Smooth muscle cell (in vitro differentiated cells): Measurements from ENCODE around the gene LGR4. TPM values are rescaled to one million over a fixed set of nuclear protein-coding genes. Genes with fewer than 3 reads are reported as not detected.

Experiments used
- DNase-seq: peaks from one replicate; lab custom pipeline; 2025; ENCODE audit not compliant: unreplicated experiment; lab: John Stamatoyannopoulos, UW
- H2AFZ ChIP-seq: fragments of 200-600 bp; sonication (generic); 2 replicates; pipeline ENCODE4 v1.6.0; 2016; ENCODE audit warnings: antibody characterized with exemption, low read depth, mild to moderate bottlenecking
- H3F3A ChIP-seq: fragments of 200-600 bp; sonication (generic); 2 replicates; pipeline ENCODE4 v1.6.0; 2017; ENCODE audit warnings: antibody characterized with exemption, low read depth
- H3K27ac ChIP-seq: fragments of 200-600 bp; sonication (generic); 2 replicates; pipeline ENCODE4 v1.5.1; 2016; ENCODE audit warnings: low read depth, mild to moderate bottlenecking
- H3K27me3 ChIP-seq: fragments of 200-600 bp; sonication (generic); 2 replicates; pipeline ENCODE4 v1.6.1; 2016; ENCODE audit warnings: low read depth, mild to moderate bottlenecking
- H3K36me3 ChIP-seq: fragments of 200-600 bp; sonication (generic); 2 replicates; pipeline ENCODE4 v1.5.1; 2016; ENCODE audit warnings: low read depth
- H3K4me1 ChIP-seq: fragments of 200-600 bp; sonication (generic); 2 replicates; pipeline ENCODE4 v1.5.1; 2016; ENCODE audit warnings: low read depth
- H3K4me2 ChIP-seq: fragments of 200-600 bp; sonication (generic); 2 replicates; pipeline ENCODE4 v1.6.0; 2016; ENCODE audit warnings: mild to moderate bottlenecking
- H3K4me3 ChIP-seq: fragments of 200-600 bp; sonication (generic); 2 replicates; pipeline ENCODE4 v1.5.1; 2016; ENCODE audit warnings: mild to moderate bottlenecking
- H3K79me2 ChIP-seq: fragments of 200-600 bp; sonication (generic); 2 replicates; pipeline ENCODE4 v1.6.0; 2016; ENCODE audit warnings: low read depth, mild to moderate bottlenecking
- H3K9ac ChIP-seq: fragments of 200-600 bp; sonication (generic); 2 replicates; pipeline ENCODE4 v1.6.0; 2016; ENCODE audit warnings: low read depth
- H3K9me3 ChIP-seq: fragments of 200-600 bp; sonication (generic); replicated peaks from 2 replicates; pipeline ENCODE4 v1.5.1; 2016; ENCODE audit warnings: low read depth
- H4K20me1 ChIP-seq: fragments of 200-600 bp; sonication (generic); 2 replicates; pipeline ENCODE4 v1.6.0; 2016; ENCODE audit warnings: low read depth
- CTCF ChIP-seq: fragments of 200-600 bp; sonication (generic); IDR thresholded peaks from 2 replicates; pipeline ENCODE4 v1.5.1; 2017; ENCODE audit warnings: borderline replicate concordance, mild to moderate bottlenecking, antibody characterized with exemption; ENCODE audit not compliant: insufficient read depth, poor library complexity, severe bottlenecking
- WGBS: methylation state at CpG from one replicate; pipeline ENCODE4 v1.1.7; 2016; ENCODE audit warnings: low lambda C conversion rate; 5-methylcytosine and 5-hydroxymethylcytosine counted together
- polyA plus RNA-seq: library from polyadenylated mRNA; unstranded; fragments of >200 nt; fragmentation: Nextera tagmentation; extraction: Ambion mirVana; gene quantifications from 2 replicates; pipeline ENCODE4 v1.2.1, GENCODE V29; 2016
- total RNA-seq: library from RNA; depleted of rRNA; stranded (reverse); fragments of >200 nt; gene quantifications from 2 replicates; pipeline ENCODE4 v1.2.3, GENCODE V29; 2014

LGR4 gene
- total and polyA plus RNA-seq, 2 experiments from 2014 or later, result 21.4 to 96.5 TPM

GRCh38 chr11:27468995-27469695 lies 3.4 kb downstream of the LGR4 start:
- Histone ChIP-seq H3K27ac (peak overlapping the region; percentile 86), H3F3A (peaks cover 17% of the 10 kb centered on the region), H4K20me1 (peaks cover 71% of the 10 kb centered on the region), H2AFZ (no peak overlapping the region), H3K9ac (peak overlapping the region; percentile 48), H3K27me3 (no peaks in the 10 kb centered on the region), H3K4me1 (peaks cover 48% of the 10 kb centered on the region), H3K36me3 (no peaks in the 10 kb centered on the region), H3K79me2 (peaks cover 72% of the 10 kb centered on the region), H3K9me3 (no peaks in the 10 kb centered on the region), H3K4me2 (peak overlapping the region; percentile 96), H3K4me3 (peak overlapping the region; percentile 72)
- 79% methylated on average over 8 of the region's 8 CpGs for WGBS
- TF ChIP-seq CTCF, result no peak
- no peak for DNase-seq

- DNase-seq, result no peak
- H2AFZ ChIP-seq, result no peak overlapping the region
- H3K9me3 ChIP-seq, result no peaks in the 10 kb centered on the region
- H3K4me1 ChIP-seq, result peaks cover 50% of the 10 kb centered on the region
- peak overlapping the region; percentile 86 for H3K27ac ChIP-seq
- H3K4me3 ChIP-seq, result peak overlapping the region; percentile 72
- H4K20me1 ChIP-seq, result peaks cover 79% of the 10 kb centered on the region
- peak overlapping the region; percentile 48 for H3K9ac ChIP-seq
- no peaks in the 10 kb centered on the region for H3K27me3 ChIP-seq
- H3K36me3 ChIP-seq, result no peaks in the 10 kb centered on the region
- 64% methylated on average over 5 of the region's 5 CpGs for WGBS
- H3K79me2 ChIP-seq, result peaks cover 77% of the 10 kb centered on the region
- TF ChIP-seq CTCF, result no peak
- peaks cover 16% of the 10 kb centered on the region for H3F3A ChIP-seq
- H3K4me2 ChIP-seq, result peak overlapping the region; percentile 96
Measured at GRCh38 chr11:27468209-27468994, 4.2 kb downstream of the LGR4 start.

- DNase-seq, result no peak
- Histone ChIP-seq H3K4me1 (peaks cover 50% of the 10 kb centered on the region), H3K79me2 (peaks cover 88% of the 10 kb centered on the region), H3K27ac (peak overlapping the region; percentile 86), H3K4me3 (peak overlapping the region; percentile 72), H3F3A (peaks cover 12% of the 10 kb centered on the region), H4K20me1 (peaks cover 89% of the 10 kb centered on the region), H3K27me3 (no peaks in the 10 kb centered on the region), H3K9me3 (no peaks in the 10 kb centered on the region), H3K4me2 (peak overlapping the region; percentile 96), H3K36me3 (no peaks in the 10 kb centered on the region), H2AFZ (no peak overlapping the region), H3K9ac (peak overlapping the region; percentile 48)
- 98% methylated on average over 13 of the region's 13 CpGs for WGBS
- TF ChIP-seq CTCF, result no peak
Measured at GRCh38 chr11:27467181-27467913, 5.2 kb downstream of the LGR4 start.
